ENCODE results near the gene ZFYVE21. TPM values are rescaled to one million over a fixed set of nuclear protein-coding genes. Genes with fewer than 3 reads are reported as not detected.

ZFYVE21 gene
- total RNA-seq, 1 experiment from 2014 or later = 45.7 TPM

GRCh38 chr14:103770500-103770899 is 54.9 kb downstream of the ZFYVE21 start:
- TF ChIP-seq, protein P1, sequence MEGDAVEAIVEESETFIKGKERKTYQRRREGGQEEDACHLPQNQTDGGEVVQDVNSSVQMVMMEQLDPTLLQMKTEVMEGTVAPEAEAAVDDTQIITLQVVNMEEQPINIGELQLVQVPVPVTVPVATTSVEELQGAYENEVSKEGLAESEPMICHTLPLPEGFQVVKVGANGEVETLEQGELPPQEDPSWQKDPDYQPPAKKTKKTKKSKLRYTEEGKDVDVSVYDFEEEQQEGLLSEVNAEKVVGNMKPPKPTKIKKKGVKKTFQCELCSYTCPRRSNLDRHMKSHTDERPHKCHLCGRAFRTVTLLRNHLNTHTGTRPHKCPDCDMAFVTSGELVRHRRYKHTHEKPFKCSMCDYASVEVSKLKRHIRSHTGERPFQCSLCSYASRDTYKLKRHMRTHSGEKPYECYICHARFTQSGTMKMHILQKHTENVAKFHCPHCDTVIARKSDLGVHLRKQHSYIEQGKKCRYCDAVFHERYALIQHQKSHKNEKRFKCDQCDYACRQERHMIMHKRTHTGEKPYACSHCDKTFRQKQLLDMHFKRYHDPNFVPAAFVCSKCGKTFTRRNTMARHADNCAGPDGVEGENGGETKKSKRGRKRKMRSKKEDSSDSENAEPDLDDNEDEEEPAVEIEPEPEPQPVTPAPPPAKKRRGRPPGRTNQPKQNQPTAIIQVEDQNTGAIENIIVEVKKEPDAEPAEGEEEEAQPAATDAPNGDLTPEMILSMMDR (IDR thresholded peaks at IDR 0.05; ENCODE audit: unreplicated experiment) = no peak
- no TSS peak for BruUV-seq (replicated peaks)
- Mint-ChIP-seq H3K27me3 (ENCODE audit: unreplicated experiment) (no peaks in the 10 kb centered on the region), H3K4me3 (ENCODE audit: low read depth, unreplicated experiment) (no peak overlapping the region), H3K27ac (ENCODE audit: unreplicated experiment) (no peak overlapping the region), H3K9me3 (ENCODE audit: low read depth, unreplicated experiment) (no peaks in the 10 kb centered on the region), H3K36me3 (ENCODE audit: insufficient read depth, unreplicated experiment) (no peaks in the 10 kb centered on the region), H3K4me1 (ENCODE audit: low read depth, unreplicated experiment) (no peaks in the 10 kb centered on the region)
- no peak for DNase-seq
- intact Hi-C loops (cut with micrococcal nuclease; ENCODE audit: unreplicated experiment) = no loop called here
- CTCF ChIA-PET = interaction anchor here (0.7 kb wide), 1 partner anchor 176 kb away, joined by 5 read pairs; no protein-coding TSS in a partner anchor

- intact Hi-C loops (cut with micrococcal nuclease; ENCODE audit: unreplicated experiment) = no loop called here
- no TSS peak for BruUV-seq (replicated peaks)
- no peaks in the 10 kb centered on the region for H3K27me3 Mint-ChIP-seq (ENCODE audit: unreplicated experiment)
- H3K27ac Mint-ChIP-seq (ENCODE audit: unreplicated experiment) = no peak overlapping the region
- DNase-seq = no peak
- CTCF ChIA-PET = interaction anchor here (0.7 kb wide), 1 partner anchor 9 kb away, joined by 4 read pairs; no protein-coding TSS in a partner anchor
- no peaks in the 10 kb centered on the region for H3K4me1 Mint-ChIP-seq (ENCODE audit: low read depth, unreplicated experiment)
- no peak overlapping the region for H3K4me3 Mint-ChIP-seq (ENCODE audit: low read depth, unreplicated experiment)
- no peaks in the 10 kb centered on the region for H3K36me3 Mint-ChIP-seq (ENCODE audit: insufficient read depth, unreplicated experiment)
- TF ChIP-seq, protein P1 (IDR thresholded peaks at IDR 0.05; ENCODE audit: unreplicated experiment) = no peak
- H3K9me3 Mint-ChIP-seq (ENCODE audit: low read depth, unreplicated experiment) = no peaks in the 10 kb centered on the region
Observed at GRCh38 chr14:103770902-103771301, 55.3 kb downstream of the ZFYVE21 start.

- no peaks in the 10 kb centered on the region for H3K27me3 Mint-ChIP-seq (ENCODE audit: unreplicated experiment)
- intact Hi-C loops (cut with micrococcal nuclease; ENCODE audit: unreplicated experiment) = no loop called here
- H3K27ac Mint-ChIP-seq (ENCODE audit: unreplicated experiment) = no peak overlapping the region
- H3K4me1 Mint-ChIP-seq (ENCODE audit: low read depth, unreplicated experiment) = no peaks in the 10 kb centered on the region
- TF ChIP-seq, protein P1 (IDR thresholded peaks at IDR 0.05; ENCODE audit: unreplicated experiment) = no peak
- H3K9me3 Mint-ChIP-seq (ENCODE audit: low read depth, unreplicated experiment) = no peaks in the 10 kb centered on the region
- no TSS peak for BruUV-seq (replicated peaks)
- no peaks in the 10 kb centered on the region for H3K36me3 Mint-ChIP-seq (ENCODE audit: insufficient read depth, unreplicated experiment)
- no peak overlapping the region for H3K4me3 Mint-ChIP-seq (ENCODE audit: low read depth, unreplicated experiment)
- CTCF ChIA-PET = no interaction called here
- no peak for DNase-seq
Observed at GRCh38 chr14:103772078-103772712, 56.6 kb downstream of the ZFYVE21 start.

DNA sequence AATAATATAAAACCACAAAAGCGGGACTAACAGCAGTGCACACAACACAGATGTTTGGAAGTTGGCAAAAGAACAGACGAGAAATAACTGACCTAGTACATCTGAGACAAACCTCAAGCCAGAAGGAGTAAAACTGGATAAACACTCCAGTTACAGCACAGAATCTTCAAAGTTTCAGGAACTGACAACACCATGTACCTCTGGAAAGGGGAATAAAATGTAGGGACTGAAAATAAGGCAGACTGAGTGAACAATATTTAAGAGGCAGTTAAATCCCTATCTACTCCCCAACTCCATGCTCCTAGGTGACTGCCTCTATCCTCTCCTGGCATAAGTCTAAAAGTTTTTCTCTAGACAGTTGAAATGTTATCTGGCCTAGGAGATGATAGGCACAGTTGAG is 57.9 kb downstream of the ZFYVE21 start:
- Mint-ChIP-seq H3K9me3 (ENCODE audit: low read depth, unreplicated experiment) (no peaks in the 10 kb centered on the region), H3K4me1 (ENCODE audit: low read depth, unreplicated experiment) (no peaks in the 10 kb centered on the region), H3K4me3 (ENCODE audit: low read depth, unreplicated experiment) (no peak overlapping the region), H3K36me3 (ENCODE audit: insufficient read depth, unreplicated experiment) (no peaks in the 10 kb centered on the region), H3K27ac (ENCODE audit: unreplicated experiment) (no peak overlapping the region), H3K27me3 (ENCODE audit: unreplicated experiment) (no peaks in the 10 kb centered on the region)
- intact Hi-C loops (cut with micrococcal nuclease; ENCODE audit: unreplicated experiment) = no loop called here
- CTCF ChIA-PET = no interaction called here
- TF ChIP-seq, protein P1 (IDR thresholded peaks at IDR 0.05; ENCODE audit: unreplicated experiment) = no peak
- DNase-seq = no peak
- no TSS peak for BruUV-seq (replicated peaks)
